Measurements from ENCODE around the gene NOL12.

DNA sequence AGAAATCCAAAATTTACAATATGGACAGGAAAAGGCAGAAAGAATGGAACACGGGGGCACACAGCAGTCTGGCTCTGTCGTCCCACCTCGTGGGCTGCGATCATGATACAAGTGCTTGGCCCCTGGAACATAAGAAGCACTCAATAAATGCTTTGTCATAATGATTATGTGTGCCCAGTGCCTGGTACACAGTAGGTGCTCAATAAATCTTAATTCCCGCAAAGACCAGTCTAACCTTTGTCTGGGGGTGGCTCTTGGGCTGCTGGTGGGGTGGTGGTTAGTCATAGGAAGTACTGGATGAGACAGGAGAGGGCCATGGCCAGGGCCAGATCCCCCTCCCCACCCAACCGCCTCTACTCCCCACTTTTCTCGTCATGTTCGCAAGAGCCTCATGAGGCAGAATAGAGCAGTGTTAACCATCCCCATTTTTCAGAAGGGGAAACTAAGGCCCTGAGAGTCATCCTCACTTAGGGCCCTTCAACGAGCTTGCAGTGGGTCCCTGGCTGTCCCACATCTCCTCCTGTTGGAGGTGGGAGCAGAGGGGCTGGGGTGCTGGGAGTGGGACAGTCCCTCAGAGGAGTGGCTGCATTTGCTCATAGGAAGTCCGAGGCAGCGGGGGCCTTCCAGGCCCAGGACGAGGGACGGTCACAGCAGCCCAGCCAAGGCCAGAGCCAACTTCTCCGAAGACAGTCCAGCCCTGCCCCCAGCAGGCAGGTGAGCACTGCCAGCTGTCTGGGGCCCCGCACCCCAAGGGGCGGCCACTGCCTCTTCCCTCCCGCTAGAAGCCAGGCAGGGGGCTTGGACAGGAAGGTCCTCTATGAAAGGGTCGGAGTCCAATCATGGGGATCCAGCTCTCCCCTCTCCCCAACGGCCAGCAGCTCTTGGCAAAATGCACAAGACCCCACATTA, 46.8 kb downstream of the NOL12 start:
- TF ChIP-seq, protein P1, sequence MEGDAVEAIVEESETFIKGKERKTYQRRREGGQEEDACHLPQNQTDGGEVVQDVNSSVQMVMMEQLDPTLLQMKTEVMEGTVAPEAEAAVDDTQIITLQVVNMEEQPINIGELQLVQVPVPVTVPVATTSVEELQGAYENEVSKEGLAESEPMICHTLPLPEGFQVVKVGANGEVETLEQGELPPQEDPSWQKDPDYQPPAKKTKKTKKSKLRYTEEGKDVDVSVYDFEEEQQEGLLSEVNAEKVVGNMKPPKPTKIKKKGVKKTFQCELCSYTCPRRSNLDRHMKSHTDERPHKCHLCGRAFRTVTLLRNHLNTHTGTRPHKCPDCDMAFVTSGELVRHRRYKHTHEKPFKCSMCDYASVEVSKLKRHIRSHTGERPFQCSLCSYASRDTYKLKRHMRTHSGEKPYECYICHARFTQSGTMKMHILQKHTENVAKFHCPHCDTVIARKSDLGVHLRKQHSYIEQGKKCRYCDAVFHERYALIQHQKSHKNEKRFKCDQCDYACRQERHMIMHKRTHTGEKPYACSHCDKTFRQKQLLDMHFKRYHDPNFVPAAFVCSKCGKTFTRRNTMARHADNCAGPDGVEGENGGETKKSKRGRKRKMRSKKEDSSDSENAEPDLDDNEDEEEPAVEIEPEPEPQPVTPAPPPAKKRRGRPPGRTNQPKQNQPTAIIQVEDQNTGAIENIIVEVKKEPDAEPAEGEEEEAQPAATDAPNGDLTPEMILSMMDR (IDR thresholded peaks at IDR 0.05), result no peak
- no peak for TF ChIP-seq EP300 (IDR thresholded peaks at IDR 0.05)

Measured in esophagus muscularis mucosa (tissue), 3 donors.